ENCODE measurements around the gene CNTNAP2. TPM values are rescaled to one million over a fixed set of nuclear protein-coding genes. Genes with fewer than 3 reads are reported as not detected.
"Not testable (repeated sequence)": the region's sequence is repeated elsewhere in the genome, so short reads cannot be mapped to it uniquely, and the experiment has no call there.

Gene CNTNAP2
- total and polyA plus RNA-seq, 2 experiments from 2014 or later: not detected

- Histone ChIP-seq H3K79me2 (ENCODE audit: insufficient read depth) (no peaks in the 10 kb centered on the region), H3K9me2 (ENCODE audit: insufficient read depth) (no peaks in the 10 kb centered on the region), H3K4me2 (ENCODE audit: unreplicated experiment) (no peak overlapping the region), H3F3A (ENCODE audit: insufficient read depth) (no peaks in the 10 kb centered on the region), H3K4me3 (no peak overlapping the region), H3K9ac (no peak overlapping the region), H3K27ac (no peak overlapping the region), H3K27me3 (replicated peaks; ENCODE audit: insufficient read depth) (no peaks in the 10 kb centered on the region), H3K36me3 (ENCODE audit: low read depth) (no peaks in the 10 kb centered on the region), H3K9me3 (ENCODE audit: low read depth) (no peaks in the 10 kb centered on the region), H2AFZ (no peak overlapping the region), H3K4me1 (ENCODE audit: insufficient read depth) (no peaks in the 10 kb centered on the region), H4K20me1 (ENCODE audit: insufficient read depth) (no peaks in the 10 kb centered on the region)
- TF ChIP-seq EZH2 (IDR thresholded peaks at IDR 0.05; ENCODE audit: insufficient read depth, poor library complexity, severe bottlenecking) (no peak), EZH2phosphoT487 (IDR thresholded peaks at IDR 0.05; ENCODE audit: insufficient read depth, low read depth) (no peak)
- DNase-seq: no peak
- in situ Hi-C loops (cut with MboI): no loop called here
- 22 to 23% methylated on average over 2 of the region's 2 CpGs for WGBS, 2 experiments (ENCODE audit: low coverage in 1 of 2, low lambda C conversion rate in 2 of 2, missing lambda C conversion rate in 2 of 2)
These were observed 116.0 kb downstream of the CNTNAP2 start for GRCh38 chr7:146232604-146233003.

- no peak for DNase-seq
- TF ChIP-seq EZH2 (IDR thresholded peaks at IDR 0.05; ENCODE audit: insufficient read depth, poor library complexity, severe bottlenecking): no peak
- TF ChIP-seq EZH2phosphoT487 (IDR thresholded peaks at IDR 0.05; ENCODE audit: insufficient read depth, low read depth): no peak
- WGBS, 2 experiments (ENCODE audit: low coverage in 1 of 2, low lambda C conversion rate in 2 of 2, missing lambda C conversion rate in 2 of 2): 3 to 5% methylated on average over 1 of the region's 1 CpG
- Histone ChIP-seq H4K20me1 (ENCODE audit: insufficient read depth) (no peaks in the 10 kb centered on the region), H2AFZ (no peak overlapping the region), H3K4me2 (ENCODE audit: unreplicated experiment) (no peak overlapping the region), H3K9ac (no peak overlapping the region), H3K9me3 (ENCODE audit: low read depth) (no peaks in the 10 kb centered on the region), H3K4me3 (no peak overlapping the region), H3K27me3 (replicated peaks; ENCODE audit: insufficient read depth) (no peaks in the 10 kb centered on the region), H3K4me1 (ENCODE audit: insufficient read depth) (no peaks in the 10 kb centered on the region), H3K9me2 (ENCODE audit: insufficient read depth) (no peaks in the 10 kb centered on the region), H3K79me2 (ENCODE audit: insufficient read depth) (no peaks in the 10 kb centered on the region), H3K36me3 (ENCODE audit: low read depth) (no peaks in the 10 kb centered on the region), H3F3A (ENCODE audit: insufficient read depth) (no peaks in the 10 kb centered on the region), H3K27ac (no peak overlapping the region)
- in situ Hi-C loops (cut with MboI): no loop called here
These were observed 118.6 kb downstream of the CNTNAP2 start for GRCh38 chr7:146235195-146235594.

GRCh38 chr7:146242661-146243060 lies 126.1 kb downstream of the CNTNAP2 start:
- no peaks in the 10 kb centered on the region for H3K9me3 ChIP-seq (ENCODE audit: low read depth)
- H3F3A ChIP-seq (ENCODE audit: insufficient read depth): no peaks in the 10 kb centered on the region
- H3K79me2 ChIP-seq (ENCODE audit: insufficient read depth): no peaks in the 10 kb centered on the region
- no peak for TF ChIP-seq EZH2 (IDR thresholded peaks at IDR 0.05; ENCODE audit: insufficient read depth, poor library complexity, severe bottlenecking)
- no peak for TF ChIP-seq EZH2phosphoT487 (IDR thresholded peaks at IDR 0.05; ENCODE audit: insufficient read depth, low read depth)
- no peak overlapping the region for H3K9ac ChIP-seq
- no peak overlapping the region for H2AFZ ChIP-seq
- H3K9me2 ChIP-seq (ENCODE audit: insufficient read depth): no peaks in the 10 kb centered on the region
- in situ Hi-C loops (cut with MboI): no loop called here
- H4K20me1 ChIP-seq (ENCODE audit: insufficient read depth): no peaks in the 10 kb centered on the region
- H3K36me3 ChIP-seq (ENCODE audit: low read depth): no peaks in the 10 kb centered on the region
- no peak overlapping the region for H3K4me3 ChIP-seq
- no peak overlapping the region for H3K27ac ChIP-seq
- no peaks in the 10 kb centered on the region for H3K4me1 ChIP-seq (ENCODE audit: insufficient read depth)
- H3K4me2 ChIP-seq (ENCODE audit: unreplicated experiment): no peak overlapping the region
- no peaks in the 10 kb centered on the region for H3K27me3 ChIP-seq (replicated peaks; ENCODE audit: insufficient read depth)
- DNase-seq: no peak

GRCh38 chr7:146247991-146248390 lies 131.4 kb downstream of the CNTNAP2 start:
- H3K4me2 ChIP-seq (ENCODE audit: unreplicated experiment): not testable (repeated sequence)

GRCh38 chr7:146248744-146249143 lies 132.1 kb downstream of the CNTNAP2 start:
- H3K79me2 ChIP-seq (ENCODE audit: insufficient read depth); H3K4me2 ChIP-seq (ENCODE audit: unreplicated experiment); H3K4me3 ChIP-seq; DNase-seq; H3K36me3 ChIP-seq (ENCODE audit: low read depth); H3F3A ChIP-seq (ENCODE audit: insufficient read depth); H2AFZ ChIP-seq; H3K27ac ChIP-seq; H4K20me1 ChIP-seq (ENCODE audit: insufficient read depth); H3K4me1 ChIP-seq (ENCODE audit: insufficient read depth); H3K9ac ChIP-seq; H3K9me2 ChIP-seq (ENCODE audit: insufficient read depth); H3K27me3 ChIP-seq (replicated peaks; ENCODE audit: insufficient read depth); H3K9me3 ChIP-seq (ENCODE audit: low read depth); in situ Hi-C loops (cut with MboI): not testable (repeated sequence)
- 4 to 9% methylated on average over 7 of the region's 7 CpGs for WGBS, 2 experiments (ENCODE audit: low coverage in 1 of 2, low lambda C conversion rate in 2 of 2, missing lambda C conversion rate in 2 of 2)

More at GRCh38 chr7:146247991-146248390, 131.4 kb downstream of the CNTNAP2 start:
- H3F3A ChIP-seq (ENCODE audit: insufficient read depth); H3K9ac ChIP-seq; H3K4me1 ChIP-seq (ENCODE audit: insufficient read depth); H3K4me3 ChIP-seq; H4K20me1 ChIP-seq (ENCODE audit: insufficient read depth); H3K36me3 ChIP-seq (ENCODE audit: low read depth); H2AFZ ChIP-seq; H3K9me3 ChIP-seq (ENCODE audit: low read depth); DNase-seq; H3K79me2 ChIP-seq (ENCODE audit: insufficient read depth); H3K27ac ChIP-seq; H3K27me3 ChIP-seq (replicated peaks; ENCODE audit: insufficient read depth); in situ Hi-C loops (cut with MboI); H3K9me2 ChIP-seq (ENCODE audit: insufficient read depth): not testable (repeated sequence)
- WGBS, 2 experiments (ENCODE audit: low coverage in 1 of 2, low lambda C conversion rate in 2 of 2, missing lambda C conversion rate in 2 of 2): 47 to 50% methylated on average over 14 to 15 of the region's 15 CpGs

All from GM23248 (cell line).